Panc1 (cell line): ENCODE data around the gene SGMS2. TPM values are rescaled to one million over a fixed set of nuclear protein-coding genes. Genes with fewer than 3 reads are reported as not detected.

Source experiments
- ATAC-seq: fragments of 200-7000 bp; cut with Tn5 transposase; 2 replicates; pipeline ENCODE4 v1.9.1; 2020; ENCODE audit warnings: mild to moderate bottlenecking, moderate library complexity
- BruUV-seq: library from RNA; stranded (reverse); fragments of 400-500 nt; replicated peaks from 2 replicates; lab custom pipeline; 2021; lab: Mats Ljungman, UMichigan
- CTCF ChIA-PET: fragments of 300-600 bp; sonication (Branson Sonifier 250); formaldehyde crosslinking; loops from one replicate; lab custom pipeline; 2022; ENCODE audit warnings: antibody characterized with exemption; lab: Charles Lee
- POLR2A ChIA-PET: fragments of 300-600 bp; sonication (Branson Sonifier 250); formaldehyde crosslinking; loops from one replicate; lab custom pipeline; 2022; ENCODE audit warnings: antibody characterized with exemption; lab: Charles Lee
- DNase-seq: peaks from one replicate; pipeline ENCODE4 v3.0.0-alpha.2; 2010; ENCODE audit warnings: low read depth, low spot score
- H3K27ac ChIP-seq: 2 replicates; pipeline ENCODE4 v1.5.1; 2011; ENCODE audit warnings: mild to moderate bottlenecking, low read length, inconsistent platforms
- H3K27me3 ChIP-seq: fragments of 200-500 bp; sonication (Bioruptor generic); 2 replicates; pipeline ENCODE4 v1.6.0; 2014; ENCODE audit warnings: low read length, inconsistent platforms; ENCODE audit not compliant: control insufficient read depth, insufficient read depth
- H3K36me3 ChIP-seq: fragments of 200-500 bp; sonication (Bioruptor generic); 2 replicates; pipeline ENCODE4 v1.5.1; 2014; ENCODE audit warnings: inconsistent platforms, mild to moderate bottlenecking, low read length, moderate library complexity; ENCODE audit not compliant: control insufficient read depth, insufficient read depth
- H3K4me1 ChIP-seq: 2 replicates; pipeline ENCODE4 v1.5.1; 2011; ENCODE audit warnings: inconsistent platforms, mild to moderate bottlenecking, low read length, moderate library complexity; ENCODE audit not compliant: control insufficient read depth, insufficient read depth
- H3K4me3 ChIP-seq, 2 experiments: 2 replicates each; pipeline ENCODE4 v1.5.1; 2011 to 2012; ENCODE audit warnings: low read depth in 2 of 2, low read length in 2 of 2, mild to moderate bottlenecking in 2 of 2, inconsistent platforms in 1 of 2, moderate library complexity in 1 of 2
- H3K9me3 ChIP-seq: fragments of 200-500 bp; sonication (Bioruptor generic); 2 replicates; pipeline ENCODE4 v1.5.1; 2014; ENCODE audit warnings: low read depth, mild to moderate bottlenecking, inconsistent platforms, low read length, moderate library complexity; ENCODE audit not compliant: control insufficient read depth, insufficient read depth
- CTCF ChIP-seq: fragments of 450-650 bp; IDR thresholded peaks from 2 replicates; pipeline ENCODE4 v1.5.1; 2017; ENCODE audit warnings: mild to moderate bottlenecking
- POLR2AphosphoS5 ChIP-seq: IDR thresholded peaks from 2 replicates; pipeline ENCODE4 v1.6.1; 2012; ENCODE audit warnings: mild to moderate bottlenecking, low read depth, low read length, moderate library complexity
- REST ChIP-seq, 2 experiments: IDR thresholded peaks; 2 replicates each; pipeline ENCODE4 v1.6.1; 2011 to 2012; ENCODE audit warnings: low read depth in 2 of 2, control low read depth in 1 of 2, low read length in 1 of 2, mild to moderate bottlenecking in 1 of 2, moderate library complexity in 1 of 2; ENCODE audit not compliant: insufficient read depth in 1 of 2
- SIN3A ChIP-seq: IDR thresholded peaks from 2 replicates; pipeline ENCODE4 v1.6.1; 2012; ENCODE audit warnings: low read depth, mild to moderate bottlenecking, low read length, moderate library complexity, borderline replicate concordance; ENCODE audit not compliant: insufficient read depth
- TCF7L2 ChIP-seq: IDR thresholded peaks from 2 replicates; pipeline ENCODE4 v1.6.1; 2011; ENCODE audit warnings: mild to moderate bottlenecking, low read depth, low read length, inconsistent platforms
- in situ Hi-C: cut with HindIII; loops from 2 replicates; pipeline ENCODE4 v1.10.0; 2016; ENCODE audit warnings: low sequenced_read_pairs, low pct_unique_long_range_greater_than_20kb
- intact Hi-C: fragments of 100-400 bp; cut with micrococcal nuclease; formaldehyde crosslinking; loops from one replicate; pipeline ENCODE4 v1.10.0; 2022; ENCODE audit not compliant: unreplicated experiment
- total RNA-seq: library from RNA; stranded (reverse); gene quantifications from one replicate; pipeline ENCODE4 v1.2.1, GENCODE V29; 2021; ENCODE audit not compliant: unreplicated experiment

The SGMS2 gene
- total RNA-seq, 1 experiment from 2014 or later, result 15.6 TPM

- CTCF ChIA-PET, result no interaction called here
Measured at GRCh38 chr4:107896158-107896645, 71.5 kb downstream of the SGMS2 start.

GRCh38 chr4:107896646-107897045 lies 71.9 kb downstream of the SGMS2 start:
- no peak overlapping the region for H3K27ac ChIP-seq
- no TSS peak for BruUV-seq
- intact Hi-C loops, result no loop called here
- ChIA-PET POLR2A (no interaction called here), CTCF (no interaction called here)
- no peak for DNase-seq
- ATAC-seq, result no peak; the same call in 1 of the 2 replicates
- H3K4me1 ChIP-seq, result no peaks in the 10 kb centered on the region
- no peaks in the 10 kb centered on the region for H3K27me3 ChIP-seq
- in situ Hi-C loops, result no loop called here
- H3K9me3 ChIP-seq, result no peaks in the 10 kb centered on the region
- no peak for TF ChIP-seq REST (IDR thresholded peaks at IDR 0.05; ENCODE audit: insufficient read depth in 1 of 2, low read depth in 2 of 2, low read length in 1 of 2)
- no peak for TF ChIP-seq TCF7L2
- TF ChIP-seq SIN3A, result no peak
- TF ChIP-seq CTCF, result no peak
- TF ChIP-seq POLR2AphosphoS5, result no peak
- H3K36me3 ChIP-seq, result no peaks in the 10 kb centered on the region
- no peak overlapping the region for H3K4me3 ChIP-seq

More at GRCh38 chr4:107896158-107896645, 71.5 kb downstream of the SGMS2 start:
- in situ Hi-C loops, result no loop called here
- Histone ChIP-seq H3K36me3 (no peaks in the 10 kb centered on the region), H3K4me3 (no peak overlapping the region), H3K4me1 (no peaks in the 10 kb centered on the region), H3K27me3 (no peaks in the 10 kb centered on the region), H3K27ac (no peak overlapping the region), H3K9me3 (no peaks in the 10 kb centered on the region)
- POLR2A ChIA-PET, result no interaction called here
- peak; percentile 69 for DNase-seq
- intact Hi-C loops, result no loop called here
- BruUV-seq, result no TSS peak
- peak; percentile 95 for ATAC-seq
- no peak for TF ChIP-seq REST (IDR thresholded peaks at IDR 0.05; ENCODE audit: insufficient read depth in 1 of 2, low read depth in 2 of 2, low read length in 1 of 2)
- TF ChIP-seq POLR2AphosphoS5, result no peak
- TF ChIP-seq TCF7L2, result no peak
- no peak for TF ChIP-seq CTCF
- no peak for TF ChIP-seq SIN3A
